NCI-H1436 treated with DMSO at 0.1 percent for 48 hours (cell line): ENCODE results near the gene PLEKHM1.

Experiments used
- DNase-seq: peaks from one replicate; lab custom pipeline; 2025; lab: John Stamatoyannopoulos, UW

PLEKHM1 gene

DNA sequence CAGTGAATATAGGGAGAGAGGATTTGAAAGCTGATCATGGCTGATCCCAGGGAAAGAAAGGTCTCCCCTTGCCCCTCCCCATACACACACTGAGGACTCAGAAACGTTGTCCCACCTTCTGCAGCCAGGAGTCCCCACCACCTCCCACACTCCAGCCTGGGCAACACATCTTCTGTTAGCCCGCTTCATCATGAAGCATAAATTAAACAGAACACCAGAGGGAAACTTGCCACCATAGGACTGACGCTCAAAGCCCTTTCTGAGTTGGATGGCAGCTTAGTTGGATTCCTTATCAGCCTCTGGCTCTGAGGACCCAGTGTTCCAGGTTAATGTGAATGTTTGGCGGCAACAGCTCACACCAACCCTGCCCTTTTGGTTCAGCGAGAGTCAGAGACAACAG, 91.7 kb downstream of the PLEKHM1 start:
- no peak for DNase-seq

DNA sequence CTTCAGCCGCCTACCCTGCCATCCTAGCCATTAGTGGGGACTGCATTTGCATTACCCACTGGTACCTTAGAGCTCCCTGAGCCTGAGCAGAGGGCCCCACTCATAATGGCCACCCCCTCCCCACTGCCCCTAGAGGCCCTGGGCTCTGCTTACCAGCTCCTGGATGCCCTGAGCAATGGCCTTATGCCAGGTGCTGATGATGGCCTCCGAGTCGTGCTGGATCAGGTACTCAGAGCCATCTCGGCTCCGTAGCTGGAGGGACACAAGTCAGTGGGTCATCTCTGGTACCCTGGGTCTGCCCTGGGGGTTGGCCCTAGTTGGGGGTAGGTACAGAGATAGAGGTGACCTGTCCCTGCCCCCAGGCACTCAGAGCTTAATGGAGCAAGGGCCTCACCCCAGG, 92.7 kb downstream of the PLEKHM1 start:
- no peak for DNase-seq

- DNase-seq, result no peak
Observed at GRCh38 chr17:45396496-45397205, 93.9 kb downstream of the PLEKHM1 start.

DNA sequence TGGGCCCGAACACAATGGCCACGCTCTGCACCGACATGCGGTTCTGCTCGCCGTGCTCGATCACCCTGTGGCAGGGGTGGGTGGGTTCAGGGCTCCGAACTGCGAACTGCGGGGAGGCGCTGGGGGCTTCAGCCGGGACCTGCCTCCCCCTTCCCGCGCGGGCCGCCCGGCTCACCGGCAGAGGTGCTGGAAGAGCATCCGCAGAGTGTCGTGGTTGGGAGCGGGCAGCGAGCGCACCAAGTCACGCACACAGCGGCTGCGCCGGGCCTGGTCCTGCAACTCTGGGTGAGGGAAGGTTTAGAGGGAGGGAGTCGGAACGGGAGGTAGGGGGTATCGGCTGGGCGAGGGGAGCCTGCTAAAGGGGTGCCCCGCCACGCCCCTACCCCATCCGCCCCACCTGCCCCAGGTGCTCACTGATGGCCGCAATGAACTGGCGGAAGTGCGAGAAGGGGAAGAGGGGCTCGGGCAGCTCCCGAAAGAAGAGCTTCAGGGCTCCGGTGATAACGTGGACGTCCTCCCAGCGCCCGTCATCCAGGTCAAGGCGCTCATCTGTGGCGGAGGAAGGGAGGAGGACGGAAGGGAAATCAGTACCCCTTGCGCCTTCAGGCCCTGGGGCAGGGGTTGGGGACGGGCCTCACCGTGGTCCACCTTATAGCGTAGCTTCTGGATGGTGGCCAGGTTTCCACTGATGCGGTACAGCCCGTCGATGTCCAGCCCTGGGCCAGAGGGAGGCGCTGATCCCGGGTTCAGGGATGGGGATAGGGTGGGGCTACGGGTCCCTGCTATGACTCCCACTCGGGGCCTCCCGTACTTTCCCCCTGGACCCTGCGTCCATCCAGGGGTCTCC, 94.7 kb downstream of the PLEKHM1 start:
- DNase-seq, result no peak

DNA sequence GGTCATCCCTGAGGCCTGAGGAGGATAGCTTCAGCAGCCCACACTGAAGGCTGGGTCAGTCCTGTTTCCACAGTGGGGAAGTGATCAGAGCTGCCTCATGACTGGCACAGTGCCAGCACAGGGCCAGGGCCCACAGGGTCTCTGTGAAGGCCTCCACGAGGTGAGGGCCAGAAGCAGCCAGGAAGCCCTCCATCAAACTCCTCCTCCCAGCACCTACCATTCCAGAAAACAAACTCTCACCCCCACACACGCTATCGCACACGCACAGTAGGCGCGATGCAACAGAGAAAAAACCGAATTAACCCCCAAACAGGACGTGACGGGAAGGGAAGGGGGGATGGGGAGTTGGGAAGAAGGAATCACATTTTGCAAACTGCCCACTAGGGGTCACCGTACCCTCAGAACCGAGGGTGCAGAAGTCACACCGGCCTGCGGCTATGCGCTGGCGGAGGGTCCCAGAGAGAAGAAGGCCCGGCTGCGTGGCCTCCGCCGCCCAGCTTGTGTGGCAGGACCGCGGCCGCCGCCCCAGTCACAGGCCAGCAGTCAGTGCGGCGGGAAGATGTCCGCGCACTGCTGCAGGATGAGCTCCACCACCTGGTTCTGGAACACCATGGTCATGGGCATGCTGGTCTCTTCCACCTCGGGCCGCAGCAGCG, 95.5 kb downstream of the PLEKHM1 start:
- DNase-seq, result no peak

DNA sequence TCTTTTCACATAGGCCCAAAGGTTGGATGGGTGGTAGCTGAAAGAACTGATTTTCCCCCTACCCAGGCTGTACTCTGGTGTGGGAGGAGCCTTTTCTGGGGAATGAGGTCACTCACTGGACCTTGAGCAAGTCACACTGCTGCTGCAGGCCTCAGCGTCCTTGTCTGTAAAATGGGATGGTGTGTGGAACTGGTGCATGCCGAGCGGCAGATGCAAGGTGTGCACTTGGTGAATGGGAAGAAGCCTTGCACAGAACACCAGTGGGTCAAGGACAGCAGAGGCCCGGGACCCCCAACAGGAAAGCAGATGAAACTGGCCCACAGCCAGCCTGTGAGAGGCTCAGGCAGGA, 96.0 kb downstream of the PLEKHM1 start:
- DNase-seq, result no peak

- DNase-seq, result no peak
Observed at GRCh38 chr17:45394091-45394490, 96.4 kb downstream of the PLEKHM1 start.

GRCh38 chr17:45393411-45393810, 97.1 kb downstream of the PLEKHM1 start:
- no peak for DNase-seq

- DNase-seq, result no peak
Observed at GRCh38 chr17:45391918-45392317, 98.6 kb downstream of the PLEKHM1 start.

DNA sequence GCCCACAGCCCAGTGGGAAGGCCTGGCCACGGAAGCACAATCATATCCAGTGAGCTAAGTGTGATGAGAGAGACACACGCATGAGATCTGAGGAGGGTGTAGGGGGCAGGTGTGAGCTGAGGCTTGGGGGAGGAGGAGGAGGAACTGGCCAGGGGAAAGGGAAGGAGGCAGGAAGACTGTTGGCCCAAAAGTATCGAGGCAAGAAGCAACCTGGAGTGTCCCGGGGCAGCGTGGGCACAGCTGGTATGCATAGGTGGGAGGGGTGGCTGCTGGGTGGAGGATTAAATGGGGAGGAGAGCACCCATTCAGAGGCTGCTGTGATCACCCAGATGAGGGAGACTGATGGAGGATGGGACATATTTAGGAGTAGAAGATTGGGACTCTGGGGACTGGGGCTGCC, 99.2 kb downstream of the PLEKHM1 start:
- no peak for DNase-seq

- DNase-seq, result no peak
Observed at GRCh38 chr17:45389354-45389753, 101.2 kb downstream of the PLEKHM1 start.

DNA sequence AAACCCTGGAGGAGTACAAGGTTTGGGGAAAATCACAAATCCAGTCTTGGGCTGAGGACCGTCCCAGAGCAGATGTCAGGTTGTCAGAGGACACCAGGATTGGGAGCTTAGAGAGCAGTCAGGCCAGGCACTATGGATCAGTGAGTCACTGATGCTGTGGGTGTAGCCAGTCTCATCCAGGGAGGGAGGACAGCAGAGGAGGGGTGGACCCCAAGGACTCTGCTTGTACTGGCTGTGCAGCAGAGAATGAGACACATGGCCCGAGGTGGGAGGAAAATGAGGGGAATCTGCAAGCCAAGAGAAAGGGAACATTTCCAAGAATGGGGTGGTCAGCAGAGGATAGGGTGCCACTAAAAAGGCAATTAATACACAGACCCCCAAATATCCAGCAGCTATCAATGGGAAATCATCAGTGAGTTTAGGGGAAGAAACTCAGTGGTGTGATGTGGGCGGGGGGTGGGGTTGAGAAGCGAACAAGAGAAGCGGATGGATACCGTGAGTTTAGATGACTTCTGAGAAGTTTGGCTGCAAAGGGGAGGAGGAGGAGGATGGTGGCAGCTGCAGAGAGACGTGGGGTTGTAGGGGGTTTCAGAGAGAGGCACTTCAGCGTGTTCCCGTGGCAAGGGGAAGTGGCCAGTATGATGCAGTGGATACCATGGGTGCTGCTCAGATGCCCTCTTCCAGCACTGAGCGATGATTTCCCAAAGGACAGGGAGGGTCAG, 101.8 kb downstream of the PLEKHM1 start:
- DNase-seq, result no peak

DNA sequence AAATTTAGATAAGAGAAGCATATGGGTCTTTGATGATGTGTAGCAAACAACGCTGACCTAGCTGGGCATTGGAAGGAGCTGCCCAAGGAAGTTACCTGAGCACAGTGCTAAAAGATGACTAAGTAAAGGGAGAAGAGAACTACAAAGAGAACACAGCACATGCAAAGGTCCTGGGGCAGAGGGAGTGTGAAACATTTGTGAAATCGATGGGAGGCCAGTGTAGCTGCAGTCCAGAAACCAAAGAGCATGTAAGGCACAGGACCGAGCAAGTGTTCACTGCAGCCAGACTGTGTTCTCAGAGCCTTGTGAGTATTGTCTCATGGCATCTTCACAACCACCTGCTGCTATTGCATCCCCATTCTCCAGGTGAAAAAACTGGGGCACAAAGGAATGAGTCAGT, 102.8 kb downstream of the PLEKHM1 start:
- no peak for DNase-seq

- no peak for DNase-seq
Observed at GRCh38 chr17:45386178-45386577, 104.3 kb downstream of the PLEKHM1 start.
